Fibroblast of skin of right biceps (primary cell): Measurements from ENCODE around the gene IL16.
"Not testable (repeated sequence)": the region's sequence is repeated elsewhere in the genome, so short reads cannot be mapped to it uniquely, and the experiment has no call there.

Source experiments
- DNase-seq: peaks from one replicate; pipeline ENCODE4 v3.0.0-alpha.2; 2013

IL16 gene

DNA sequence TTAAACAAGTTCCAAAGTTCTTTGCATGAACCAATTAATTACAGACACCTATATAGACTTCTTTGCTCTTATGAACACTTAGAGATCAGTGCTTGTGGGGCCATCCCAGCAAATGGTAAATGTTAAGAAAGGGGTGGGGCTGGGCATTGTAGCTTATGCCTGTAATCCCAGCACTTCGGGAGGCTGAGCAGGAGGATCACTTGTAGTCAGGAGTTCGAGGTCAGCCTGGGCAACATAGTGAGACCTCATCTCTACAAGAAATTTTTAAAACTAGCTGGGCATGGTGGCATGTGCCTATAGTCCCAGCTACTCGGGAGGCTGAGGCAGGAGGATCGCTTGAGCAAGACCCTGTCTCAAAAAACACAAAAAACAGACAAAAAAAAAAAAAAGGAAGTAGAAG is 146.7 kb downstream of the IL16 start:
- no peak for DNase-seq

DNA sequence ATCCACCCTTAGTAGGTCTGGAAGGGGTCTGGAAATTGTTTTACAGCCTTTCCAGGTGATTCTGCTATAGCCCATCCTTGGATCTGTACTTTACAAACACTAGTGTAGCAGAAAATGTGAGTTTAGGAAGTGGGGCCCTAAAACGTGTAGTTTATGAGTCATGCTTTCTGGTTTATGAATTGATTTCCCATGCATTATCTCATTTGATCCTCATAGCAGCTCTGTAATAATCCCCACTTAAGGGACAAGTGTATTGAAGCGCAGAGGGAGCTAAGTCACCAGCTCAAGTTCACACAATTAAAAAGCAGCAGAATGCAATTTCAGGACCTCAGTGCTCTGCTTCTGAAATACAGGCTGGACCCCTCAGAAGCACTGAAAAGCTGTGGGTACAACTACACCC is 149.9 kb downstream of the IL16 start:
- no peak for DNase-seq

DNA sequence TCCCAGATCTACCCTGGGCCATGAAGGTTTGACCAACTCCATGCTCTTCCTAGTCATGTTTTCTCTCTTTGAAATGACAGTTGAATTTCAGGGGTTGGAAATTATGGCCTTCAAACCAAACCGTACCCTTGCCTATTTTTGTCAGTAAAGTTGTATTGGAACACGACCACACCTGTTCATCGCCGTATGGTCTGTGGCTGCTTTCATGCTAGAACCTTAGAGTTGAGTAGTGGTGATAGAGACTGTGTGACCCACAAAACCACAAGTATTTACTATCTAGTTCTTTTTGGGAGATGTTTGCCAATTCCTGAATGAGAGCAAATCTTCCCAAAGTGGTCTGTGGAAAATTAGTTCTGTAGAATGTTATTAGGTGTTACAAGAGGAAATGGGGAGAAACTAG is 151.2 kb downstream of the IL16 start:
- DNase-seq = no peak

DNA sequence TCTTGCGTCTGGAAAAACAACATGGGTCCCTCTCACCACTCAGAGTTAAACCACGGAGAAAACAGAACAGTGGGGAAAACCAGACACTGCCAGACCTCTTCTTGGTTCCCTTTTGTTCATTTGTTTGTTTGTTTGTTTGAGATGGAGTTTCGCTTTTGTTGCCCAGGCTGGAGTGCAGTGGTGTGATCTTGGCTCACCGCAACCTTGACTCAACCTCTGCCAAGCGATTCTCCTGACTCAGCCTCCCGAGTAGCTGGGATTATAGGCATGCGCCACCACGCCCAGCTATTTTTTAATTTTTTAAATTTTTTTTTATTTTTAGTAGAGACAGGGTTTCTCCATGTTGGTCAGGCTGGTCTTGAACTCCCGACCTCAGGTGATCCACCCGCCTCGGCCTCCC is 152.0 kb downstream of the IL16 start:
- DNase-seq = not testable (repeated sequence)

DNA sequence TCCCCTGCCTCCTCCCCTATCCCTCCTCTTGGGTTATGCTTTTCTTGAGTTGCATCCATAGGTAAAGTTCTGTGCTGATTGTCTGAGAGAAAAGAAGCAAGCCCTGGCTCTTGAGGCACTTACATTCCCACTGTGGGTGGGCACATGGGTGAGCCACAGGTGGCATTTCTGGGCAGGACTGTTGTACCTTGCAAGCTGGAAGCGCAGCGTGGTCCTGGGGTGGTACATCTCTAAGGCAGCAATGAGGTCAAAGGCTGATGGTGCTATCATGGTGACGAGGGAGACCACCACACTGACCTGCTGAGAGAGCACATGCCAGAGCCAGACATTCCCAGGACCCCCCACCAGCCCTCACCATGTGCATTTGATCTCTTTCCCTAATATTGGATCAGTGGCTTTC is 152.6 kb downstream of the IL16 start:
- DNase-seq = no peak

DNA sequence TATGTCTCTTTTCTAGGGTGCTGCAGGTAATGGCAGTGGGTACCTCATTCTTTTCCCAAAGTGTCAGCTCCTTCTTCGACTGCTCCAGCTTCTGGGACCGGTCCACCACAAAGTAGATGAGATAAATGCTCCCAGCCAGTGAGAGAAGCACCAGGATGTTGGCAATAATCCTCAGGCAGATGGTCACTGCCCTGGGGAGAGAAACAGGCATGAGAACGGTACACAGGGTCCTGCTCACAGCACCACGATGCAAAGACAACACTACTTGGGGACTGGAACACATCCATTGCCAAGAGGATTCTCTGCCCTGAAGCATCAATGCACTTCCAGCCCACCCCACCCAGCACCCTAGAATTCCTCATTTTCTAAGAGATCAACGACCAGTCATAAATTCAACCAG is 155.0 kb downstream of the IL16 start:
- DNase-seq = no peak

DNA sequence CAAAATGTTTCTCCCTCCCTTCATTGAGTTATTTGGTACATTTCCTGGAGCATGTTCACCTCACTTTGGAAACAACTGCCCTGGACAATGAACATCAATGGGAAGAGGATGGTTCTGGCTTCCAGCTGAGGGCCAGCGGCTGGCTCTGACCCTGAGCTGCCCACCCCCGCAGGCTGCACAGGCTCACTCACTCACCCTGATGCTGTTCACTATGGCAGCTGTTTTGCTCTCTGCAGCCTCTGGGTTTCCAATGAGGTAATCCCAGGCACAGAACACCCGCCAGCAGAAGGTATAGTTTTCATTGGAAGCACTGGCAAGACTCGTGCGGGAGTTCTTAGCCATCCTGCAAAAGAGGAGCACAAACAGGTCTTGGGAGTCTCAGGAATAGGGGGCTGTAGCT is 159.6 kb downstream of the IL16 start:
- DNase-seq = no peak

DNA sequence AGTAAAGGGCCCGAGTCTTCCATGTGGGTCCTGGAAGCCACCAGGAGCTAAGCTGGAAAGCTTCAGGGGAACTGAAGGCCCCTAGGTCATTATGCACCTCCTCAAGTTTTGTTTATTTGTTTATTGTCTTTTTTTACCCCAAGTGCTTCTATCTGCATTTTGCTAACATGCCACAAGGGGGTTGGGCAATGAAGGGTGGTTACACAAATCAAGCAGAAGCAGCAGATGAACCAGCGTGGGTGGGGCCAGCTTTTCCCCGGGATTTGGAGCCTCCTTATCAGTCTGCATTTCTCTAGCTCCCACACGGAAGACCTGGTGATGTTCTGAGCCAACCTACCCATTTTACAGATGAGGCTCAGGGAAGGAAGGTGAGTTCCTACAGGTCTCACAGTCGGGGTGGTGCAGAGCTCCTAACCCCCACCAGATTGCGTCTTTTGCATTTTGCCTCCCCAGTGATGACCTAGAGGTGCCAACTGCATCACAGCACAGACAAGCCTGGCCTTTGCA is 160.6 kb downstream of the IL16 start:
- DNase-seq = no peak

DNA sequence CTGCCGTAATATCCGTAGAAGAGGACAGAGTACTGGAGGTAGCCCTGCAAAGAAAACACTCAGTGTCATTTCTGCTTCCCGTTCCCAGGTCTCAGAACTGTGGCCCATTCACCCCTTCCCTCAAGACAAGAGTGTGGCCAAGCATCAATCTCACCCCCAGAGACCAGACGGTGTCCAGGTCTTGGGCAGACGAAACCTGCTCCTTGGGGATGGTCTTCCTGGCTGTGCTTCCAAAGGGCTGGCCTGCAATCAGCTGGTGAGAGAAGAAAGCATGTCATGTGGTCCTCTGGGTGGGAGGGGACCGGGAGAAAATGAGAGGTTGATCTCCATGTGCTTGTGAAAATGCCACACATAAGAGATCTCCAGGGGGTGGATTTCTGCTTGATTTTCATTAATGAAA is 161.6 kb downstream of the IL16 start:
- DNase-seq = no peak

DNA sequence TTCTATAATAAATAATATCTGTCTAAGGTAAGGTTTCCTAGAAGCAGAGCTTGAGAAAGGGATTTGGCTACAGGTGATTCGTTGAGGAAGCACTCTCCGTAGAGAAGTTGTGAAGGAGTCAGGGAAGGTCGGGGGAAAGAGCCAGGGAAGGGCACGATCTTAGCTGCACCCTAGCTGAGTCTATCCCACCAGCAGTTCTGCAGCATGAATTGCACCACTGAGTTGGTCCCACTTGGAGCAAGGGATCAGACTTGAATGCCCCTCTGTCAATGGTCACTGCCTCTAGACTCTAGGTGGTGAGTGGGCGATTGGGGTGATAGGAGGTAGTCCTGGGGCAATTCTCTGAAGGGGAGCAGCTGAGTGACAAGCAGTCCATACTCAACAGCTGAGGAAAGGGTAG is 163.8 kb downstream of the IL16 start:
- no peak for DNase-seq

DNA sequence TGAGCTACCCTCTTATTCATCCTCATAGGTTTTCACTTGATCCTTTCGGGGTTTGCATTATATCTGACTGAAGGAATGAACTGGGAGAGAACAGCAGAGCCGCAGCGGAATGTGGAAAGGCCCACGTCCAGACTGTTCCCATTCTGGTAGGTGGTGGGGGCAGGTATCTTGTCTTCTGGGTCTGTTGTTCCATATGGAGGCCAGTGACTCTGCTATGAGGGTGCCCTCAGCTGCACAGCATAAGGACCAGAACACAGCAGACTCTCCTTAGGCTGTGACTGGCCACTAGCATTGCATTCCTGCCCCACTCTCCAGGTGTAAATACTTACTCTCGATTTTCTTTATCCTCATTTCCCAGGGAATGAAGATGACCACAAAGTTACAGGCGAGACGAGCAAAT is 165.2 kb downstream of the IL16 start:
- DNase-seq = no peak

DNA sequence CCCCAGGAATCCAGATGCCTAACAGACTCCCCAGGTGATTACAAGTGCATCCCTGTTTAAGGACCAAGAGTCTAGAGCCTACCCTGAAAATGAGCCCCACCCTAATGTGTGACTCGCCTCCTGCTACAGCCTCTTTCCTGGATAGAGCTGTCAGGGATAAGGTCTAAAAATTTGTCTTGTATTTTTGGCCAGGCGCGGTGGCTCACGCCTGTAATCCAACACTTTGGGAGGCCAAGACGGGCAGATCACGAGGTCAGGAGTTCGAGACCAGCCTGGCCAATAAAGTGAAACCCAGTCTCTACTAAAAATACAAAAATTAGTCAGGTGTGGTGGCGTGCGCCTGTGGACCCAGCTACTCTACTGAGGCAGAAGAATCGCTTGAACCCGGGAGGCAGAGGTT is 166.1 kb downstream of the IL16 start:
- no peak for DNase-seq

DNA sequence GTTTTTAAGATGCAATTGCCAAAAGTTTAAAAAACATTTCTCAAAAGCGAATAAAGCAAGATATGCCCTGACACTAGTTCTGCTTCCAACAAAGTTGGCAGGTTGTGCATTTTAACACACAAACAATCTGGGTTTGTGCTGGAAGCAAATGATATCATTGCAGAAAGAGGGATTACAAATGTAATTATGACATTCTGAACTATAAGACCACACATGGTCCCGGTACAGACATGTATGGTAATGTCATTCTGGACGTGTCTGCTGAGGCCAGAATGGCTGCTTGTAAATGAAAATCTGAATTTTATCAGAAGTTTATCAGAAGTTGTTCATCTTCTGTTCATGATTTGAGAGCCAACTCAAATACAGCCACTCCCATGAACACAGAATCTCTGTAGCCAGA is 166.6 kb downstream of the IL16 start:
- DNase-seq = no peak
